GM18907 (cell line): Measurements from ENCODE around the gene COG4.
"Not testable (repeated sequence)": the region's sequence is repeated elsewhere in the genome, so short reads cannot be mapped to it uniquely, and the experiment has no call there.

ENCODE experiments used
- ATAC-seq: cut with Tn5 transposase; IDR thresholded peaks from one replicate; pipeline ENCODE4 v1.9.1; 2021; ENCODE audit warnings: mild to moderate bottlenecking, moderate library complexity; ENCODE audit not compliant: unreplicated experiment

Gene COG4

DNA sequence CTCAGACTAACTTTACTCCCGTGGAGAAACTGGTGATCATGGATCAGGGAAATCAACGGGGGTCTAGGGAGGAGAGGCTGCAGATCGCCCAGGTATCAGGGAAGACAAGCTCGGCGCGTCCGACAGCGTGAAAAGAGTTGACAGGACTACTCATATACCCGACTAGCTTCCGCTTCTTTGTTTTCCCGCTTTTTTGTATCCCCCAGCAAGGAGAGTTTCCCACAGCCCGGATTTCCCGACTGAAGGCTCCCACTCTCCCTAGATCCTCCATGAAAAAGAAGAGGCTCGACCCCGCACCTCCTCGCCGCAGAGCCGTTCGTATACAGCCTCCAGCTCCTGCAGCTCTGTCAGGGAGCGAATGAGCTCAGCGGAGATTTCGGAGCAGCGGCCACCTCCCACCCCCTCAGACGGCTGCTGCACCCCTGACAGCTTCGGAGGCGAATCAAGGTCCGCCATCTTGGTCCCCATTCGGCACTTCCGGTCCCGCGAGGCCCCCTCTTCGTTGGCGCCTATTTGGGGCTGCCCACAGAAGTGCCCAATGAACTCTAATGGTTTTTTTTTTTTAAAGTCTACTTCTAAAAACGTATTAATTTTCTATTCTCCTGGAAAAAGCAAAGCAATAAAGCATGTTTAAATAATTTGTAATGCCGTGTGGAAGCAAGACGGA is at the start of gene COG4:
Gene COG4 (minus strand): TSS at position 479 of the 667 bp plus-strand sequence. CDS start 11 bp downstream, at position 468.
- peak; percentile 64 for ATAC-seq

DNA sequence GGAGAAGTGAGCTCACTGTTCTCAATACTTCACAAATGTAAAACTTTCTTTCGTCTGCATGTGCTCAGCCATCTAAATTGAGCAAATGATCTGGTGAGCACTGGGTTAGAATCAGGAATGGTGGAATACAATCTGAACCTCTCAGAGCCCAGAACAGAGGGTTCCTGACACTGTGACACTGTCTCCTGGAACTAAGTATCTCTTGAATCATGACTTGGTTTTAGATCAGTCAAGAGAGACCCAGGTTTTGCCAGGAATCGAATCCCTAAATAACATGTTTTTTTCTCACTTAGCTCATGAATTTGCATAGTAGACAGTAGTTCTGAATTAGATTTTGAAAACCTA is 49.5 kb upstream of the COG4 start:
- ATAC-seq = no peak

DNA sequence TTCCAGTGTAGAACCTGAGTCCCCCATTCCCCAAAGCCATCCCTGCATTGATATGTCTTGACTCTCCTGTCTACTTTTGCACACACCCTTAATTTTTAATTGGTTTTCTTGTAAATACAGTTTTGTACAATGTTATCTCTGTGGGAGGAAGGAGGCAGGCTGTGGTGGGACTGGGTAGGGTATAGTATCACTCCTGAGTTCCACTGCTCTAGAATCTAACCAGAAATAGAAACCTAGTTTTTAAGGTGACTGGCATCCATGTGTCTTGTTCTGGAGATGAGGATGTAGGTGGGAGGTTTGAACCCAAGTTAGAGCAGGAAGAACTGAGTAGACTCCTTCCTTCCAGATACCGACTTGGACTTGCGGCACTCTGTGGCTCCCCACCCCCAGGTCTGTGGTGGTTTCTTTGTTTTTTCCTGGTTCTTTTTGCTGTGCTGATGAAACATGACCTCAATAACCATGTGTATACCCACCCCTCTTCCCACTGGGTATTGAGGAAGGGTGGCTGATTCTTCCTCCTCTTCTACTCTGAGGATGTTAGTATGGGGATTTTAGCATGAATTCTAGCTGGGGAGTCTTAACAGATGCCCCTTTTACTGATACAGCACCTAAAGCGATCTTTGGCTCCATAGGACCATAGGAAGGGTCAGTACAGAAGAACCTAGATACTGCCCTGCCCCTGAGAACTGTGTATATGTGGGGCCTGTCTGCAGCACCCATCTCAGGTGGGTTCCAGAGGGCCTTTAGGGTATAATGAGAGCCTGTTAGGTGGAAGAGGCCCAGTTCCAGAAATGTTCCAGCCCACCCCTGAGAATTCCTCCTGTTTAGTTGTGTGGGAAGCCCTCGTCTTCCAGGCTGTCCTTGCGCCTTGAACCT is 48.9 kb upstream of the COG4 start:
- ATAC-seq = no peak

DNA sequence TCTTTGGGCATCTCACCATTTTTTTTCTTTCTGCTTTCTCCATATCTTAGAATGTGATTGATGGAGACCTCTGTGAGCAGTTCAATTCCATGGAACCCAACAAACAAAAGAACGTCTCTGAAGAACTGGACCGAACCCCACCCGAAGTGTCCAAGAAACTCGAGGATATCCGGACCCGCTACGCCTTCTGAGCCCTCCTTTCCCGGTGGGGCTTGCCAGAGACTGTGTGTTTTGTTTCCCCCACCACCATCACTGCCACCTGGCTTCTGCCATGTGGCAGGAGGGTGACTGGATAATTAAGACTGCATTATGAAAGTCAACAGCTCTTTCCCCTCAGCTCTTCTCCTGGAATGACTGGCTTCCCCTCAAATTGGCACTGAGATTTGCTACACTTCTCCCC is 48.3 kb upstream of the COG4 start:
- no peak for ATAC-seq

DNA sequence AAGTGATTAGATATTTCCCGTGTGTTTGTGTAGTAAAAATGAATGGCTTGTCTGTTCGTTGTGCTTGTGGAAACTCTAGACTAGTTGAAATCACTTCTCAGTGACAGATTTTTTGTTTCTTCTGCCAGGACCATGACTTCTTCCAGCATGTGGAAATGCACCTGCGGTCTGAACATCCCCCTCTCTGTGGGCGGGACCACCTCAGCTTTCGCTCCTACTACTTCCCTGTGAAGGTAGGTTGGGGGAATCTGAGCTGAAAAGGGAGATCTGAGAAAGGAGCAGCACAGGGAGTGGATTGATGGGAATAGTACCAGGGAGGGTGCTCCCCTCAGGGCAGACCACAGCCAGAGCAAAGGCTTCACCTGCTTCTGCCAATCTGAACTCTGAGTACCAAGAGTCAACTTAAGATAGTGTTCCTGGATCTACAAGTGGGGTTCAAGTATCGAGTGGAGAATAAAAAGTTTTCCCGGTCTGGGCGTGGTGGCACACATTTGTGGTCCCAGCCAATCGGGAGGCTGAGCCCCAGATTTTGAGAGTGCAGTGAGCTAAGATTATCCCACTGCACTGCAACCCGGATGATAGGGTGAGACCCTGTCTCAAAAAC is 47.7 kb upstream of the COG4 start:
- no peak for ATAC-seq

DNA sequence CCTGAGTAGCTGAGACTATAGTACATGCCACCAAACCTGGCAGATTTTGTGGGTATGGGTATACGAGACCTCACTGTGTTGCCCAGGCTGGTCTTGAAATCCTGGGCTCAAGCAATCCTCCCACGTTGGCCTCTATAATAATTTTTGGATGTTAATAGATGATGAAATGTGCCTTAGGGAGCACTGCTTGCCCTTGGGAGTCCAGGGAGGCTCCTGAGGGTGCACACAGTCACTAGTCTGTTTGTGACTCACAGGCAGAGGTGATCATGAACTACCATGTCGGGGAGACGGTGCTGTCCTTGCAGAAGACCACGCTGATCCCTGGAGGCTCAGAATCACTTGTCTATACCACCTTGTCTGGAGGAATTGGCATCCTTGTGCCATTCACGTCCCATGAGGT is 46.4 kb upstream of the COG4 start:
- no peak for ATAC-seq

DNA sequence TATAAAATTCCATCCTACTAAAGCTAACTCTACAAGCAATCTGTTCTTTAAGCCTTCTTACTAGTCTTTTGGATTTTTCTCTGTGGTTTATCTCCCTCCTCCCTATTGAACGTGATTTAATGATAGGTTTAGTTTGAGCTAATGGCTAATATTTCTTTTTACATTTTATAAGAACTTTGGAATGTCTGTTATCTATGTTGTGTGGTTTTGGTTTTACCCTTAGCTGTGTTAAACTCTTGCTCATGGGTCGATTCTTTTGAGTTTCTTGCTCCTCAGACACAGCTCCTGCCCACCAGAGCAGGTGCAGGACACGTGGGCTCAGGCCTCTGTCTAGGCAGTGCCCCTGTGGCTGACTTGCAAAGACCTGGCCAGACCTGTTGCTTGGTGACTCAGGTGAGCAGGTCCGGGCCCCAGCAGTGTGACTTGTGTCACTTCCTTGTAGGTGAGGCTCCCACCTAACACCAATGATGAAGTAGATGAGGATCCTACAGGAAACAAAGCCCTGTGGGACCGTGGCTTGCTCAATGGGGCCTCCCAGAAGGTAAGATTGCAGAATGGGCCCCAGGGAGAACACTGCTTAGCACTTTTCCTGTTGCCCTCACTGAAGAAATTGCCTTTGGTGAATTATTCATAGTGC is 45.4 kb upstream of the COG4 start:
- ATAC-seq = no peak

DNA sequence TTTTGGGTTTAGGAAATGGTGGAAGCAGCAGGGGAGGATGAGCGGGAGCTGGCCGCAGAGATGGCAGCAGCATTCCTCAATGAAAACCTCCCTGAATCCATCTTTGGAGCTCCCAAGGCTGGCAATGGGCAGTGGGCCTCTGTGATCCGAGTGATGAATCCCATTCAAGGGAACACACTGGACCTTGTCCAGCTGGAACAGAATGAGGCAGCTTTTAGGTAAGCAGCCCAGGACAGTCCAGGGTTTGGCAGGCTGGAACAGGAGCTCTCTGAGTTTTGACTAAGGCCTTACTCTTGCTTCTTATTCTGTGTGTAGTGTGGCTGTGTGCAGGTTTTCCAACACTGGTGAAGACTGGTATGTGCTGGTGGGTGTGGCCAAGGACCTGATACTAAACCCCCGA is 41.7 kb upstream of the COG4 start:
- ATAC-seq = no peak

DNA sequence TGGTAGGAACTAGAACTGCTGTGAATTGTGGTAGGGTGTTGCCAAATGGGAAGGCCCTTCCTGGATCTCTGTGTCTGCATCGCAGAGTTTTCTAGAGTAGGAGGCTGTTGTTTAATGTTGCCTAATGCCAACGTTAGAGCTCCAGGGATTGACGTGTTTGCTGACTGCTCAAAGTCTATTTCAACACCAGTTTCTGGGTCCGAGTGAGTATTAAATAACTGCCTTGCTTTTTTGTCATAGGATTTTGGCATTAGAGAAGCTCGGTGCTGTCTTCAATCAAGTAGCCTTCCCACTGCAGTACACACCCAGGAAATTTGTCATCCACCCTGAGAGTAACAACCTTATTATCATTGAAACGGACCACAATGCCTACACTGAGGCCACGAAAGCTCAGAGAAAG is 40.3 kb upstream of the COG4 start:
- no peak for ATAC-seq

DNA sequence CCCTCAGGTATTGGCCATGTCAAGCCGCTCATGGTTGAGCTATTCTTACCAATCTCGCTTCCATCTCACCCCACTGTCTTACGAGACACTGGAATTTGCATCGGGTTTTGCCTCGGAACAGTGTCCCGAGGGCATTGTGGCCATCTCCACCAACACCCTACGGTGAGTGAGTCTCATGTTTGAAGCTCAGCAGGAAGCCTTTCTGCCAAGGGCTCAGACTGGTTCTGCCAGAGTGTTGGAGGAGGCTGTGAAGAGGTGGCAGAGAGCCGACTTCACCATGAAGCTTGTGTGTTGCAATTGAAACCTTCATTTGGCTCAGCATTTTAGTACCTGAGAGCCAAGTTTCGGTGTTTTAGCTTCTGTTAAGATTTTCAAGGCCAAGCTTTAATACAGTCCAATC is 38.3 kb upstream of the COG4 start:
- no peak for ATAC-seq

DNA sequence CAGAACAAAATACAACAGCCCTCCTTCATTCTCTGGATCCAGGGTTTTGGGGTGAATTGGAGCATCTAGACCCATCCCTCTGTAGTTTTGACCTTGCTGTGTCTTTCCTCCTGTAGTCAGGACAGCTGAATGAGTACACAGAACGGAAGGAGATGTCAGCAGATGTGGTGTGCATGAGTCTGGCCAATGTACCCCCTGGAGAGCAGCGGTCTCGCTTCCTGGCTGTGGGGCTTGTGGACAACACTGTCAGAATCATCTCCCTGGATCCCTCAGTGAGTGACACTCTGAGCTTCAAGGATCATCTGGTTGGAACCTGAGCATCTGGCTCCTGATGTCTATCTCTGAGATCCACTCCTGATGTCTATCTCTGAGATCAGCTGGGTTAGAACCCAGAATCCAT is 32.7 kb upstream of the COG4 start:
- no peak for ATAC-seq

DNA sequence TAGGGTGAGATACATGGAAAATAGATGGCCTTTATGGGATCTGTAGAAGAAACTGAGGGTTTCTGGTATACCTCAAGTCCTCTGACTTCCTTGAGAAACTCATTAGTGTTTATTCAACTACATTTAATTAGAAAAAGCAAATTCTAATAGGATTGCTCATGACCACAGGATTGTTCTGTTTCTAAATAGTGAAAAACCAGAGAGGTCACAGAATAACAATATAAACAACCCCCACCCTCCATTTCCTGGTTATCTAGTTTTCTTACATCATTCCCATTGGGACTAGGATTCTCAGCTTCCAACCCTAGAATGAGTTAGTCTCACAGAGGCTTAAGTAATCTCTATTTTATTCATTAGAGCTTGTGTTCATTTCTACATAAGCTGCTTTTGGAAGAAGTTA is 30.3 kb upstream of the COG4 start:
- no peak for ATAC-seq

DNA sequence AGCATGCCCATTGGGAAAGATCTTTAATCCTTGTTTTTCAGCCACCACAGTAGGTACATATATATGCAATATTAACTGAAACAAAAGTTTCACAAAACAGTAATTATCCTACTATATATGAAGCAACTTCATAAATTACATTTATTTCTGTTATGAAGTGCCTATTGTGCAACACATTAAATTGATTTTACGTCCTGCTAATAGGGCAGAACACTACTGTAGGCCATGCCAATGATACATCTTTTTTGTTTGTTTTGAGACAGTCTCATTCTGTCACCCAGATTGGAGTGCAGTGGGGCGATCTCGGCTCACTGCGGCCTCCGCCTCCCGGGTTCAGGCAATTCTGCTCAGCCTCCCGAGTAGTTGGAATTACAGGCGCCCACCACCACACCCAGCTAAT is 29.3 kb upstream of the COG4 start:
- no peak for ATAC-seq

DNA sequence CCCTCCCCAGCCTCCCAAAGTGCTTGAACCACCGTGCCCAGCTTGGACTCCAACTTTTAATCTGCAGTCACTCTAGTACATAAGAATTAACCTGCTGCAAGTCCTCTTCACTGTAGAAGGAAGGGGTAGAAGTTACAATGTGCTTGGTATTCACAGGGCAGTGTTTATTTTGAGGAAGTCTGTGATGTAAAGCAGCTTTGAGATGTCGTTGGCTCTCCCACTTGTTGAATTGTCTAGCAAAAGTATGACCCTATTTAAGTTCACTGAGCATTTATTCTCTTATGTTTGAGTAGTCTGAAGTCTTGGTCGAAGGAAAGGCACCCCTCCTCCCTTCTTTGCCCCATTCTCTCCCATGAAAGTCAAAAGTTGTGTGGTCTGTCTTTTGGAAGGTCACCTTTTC is 28.4 kb upstream of the COG4 start:
- ATAC-seq = no peak

DNA sequence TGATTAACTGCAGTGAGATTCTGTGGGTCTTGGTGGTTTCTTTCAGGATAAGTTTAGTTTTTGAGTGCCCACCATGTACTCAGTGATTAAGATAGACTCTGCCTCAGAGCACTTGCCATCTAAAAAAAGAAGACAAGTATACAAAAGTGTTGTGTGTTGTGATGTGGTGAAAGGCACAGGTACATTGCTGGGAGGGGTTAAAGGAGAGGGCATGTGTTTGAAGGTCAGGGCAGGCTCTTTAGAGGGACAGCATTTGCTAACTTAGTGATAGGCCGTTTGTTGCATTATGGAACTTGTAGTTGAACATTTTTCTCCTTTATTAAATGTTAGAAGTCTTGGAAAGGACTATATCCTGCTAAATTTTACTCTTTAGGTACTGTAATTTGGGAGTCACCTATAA is 26.7 kb upstream of the COG4 start:
- no peak for ATAC-seq

DNA sequence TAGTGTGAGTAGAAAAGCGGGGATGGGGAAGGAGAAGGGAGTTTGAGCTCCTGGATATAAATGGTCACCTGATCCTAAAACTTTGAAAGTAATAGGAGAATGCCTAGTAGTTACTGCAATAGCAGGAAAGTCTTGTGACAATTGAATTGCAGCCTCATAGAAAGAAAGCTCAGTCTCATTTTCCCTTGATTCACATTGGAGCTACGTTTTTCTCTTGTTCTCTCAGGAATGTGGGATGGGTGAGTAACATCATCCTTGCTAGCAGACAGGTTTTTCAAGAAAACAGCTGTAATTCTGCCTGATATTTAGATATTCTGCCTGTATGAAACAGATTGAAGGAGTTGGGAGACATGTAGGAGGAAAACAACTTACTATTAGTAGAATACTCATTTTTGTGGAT is 25.6 kb upstream of the COG4 start:
- no peak for ATAC-seq

DNA sequence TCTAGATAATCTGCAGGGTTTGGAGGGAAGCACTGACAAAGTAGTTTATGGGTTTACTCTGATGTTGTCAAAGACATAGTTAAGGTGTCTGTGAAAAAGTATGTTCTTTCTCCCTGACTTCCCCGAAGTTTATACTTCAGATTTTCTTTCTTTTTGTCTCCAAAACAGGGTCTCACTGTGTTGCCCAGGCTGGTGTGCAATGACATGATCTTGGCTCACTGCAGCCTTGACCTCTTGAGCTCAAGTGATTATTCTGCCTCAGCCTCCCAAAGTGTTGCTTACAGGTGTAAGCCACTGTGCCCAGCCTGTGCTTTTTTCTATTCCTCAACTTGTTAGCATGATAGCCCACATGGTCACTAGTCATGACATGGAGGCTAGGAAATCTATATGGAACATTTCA is 21.2 kb upstream of the COG4 start:
- no peak for ATAC-seq

DNA sequence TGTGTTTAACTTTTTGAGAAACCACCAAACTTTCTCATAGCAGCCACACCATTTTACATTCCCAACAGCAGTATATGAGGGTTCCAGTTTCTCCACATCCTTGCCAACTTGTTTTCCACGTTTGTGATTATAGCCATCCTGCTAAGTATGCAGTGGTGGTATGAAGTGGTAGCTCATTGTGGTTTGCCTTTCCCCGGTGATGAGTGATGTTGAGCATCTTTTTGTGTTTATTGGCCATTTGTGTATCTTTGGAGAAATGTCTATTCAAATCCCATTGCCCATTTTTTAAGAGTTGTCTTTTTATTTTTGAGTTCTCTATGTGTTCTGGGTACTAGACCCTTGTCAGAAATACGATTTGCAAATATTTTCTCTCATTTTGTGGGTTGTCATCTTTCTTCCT is 17.6 kb upstream of the COG4 start:
- ATAC-seq = no peak

DNA sequence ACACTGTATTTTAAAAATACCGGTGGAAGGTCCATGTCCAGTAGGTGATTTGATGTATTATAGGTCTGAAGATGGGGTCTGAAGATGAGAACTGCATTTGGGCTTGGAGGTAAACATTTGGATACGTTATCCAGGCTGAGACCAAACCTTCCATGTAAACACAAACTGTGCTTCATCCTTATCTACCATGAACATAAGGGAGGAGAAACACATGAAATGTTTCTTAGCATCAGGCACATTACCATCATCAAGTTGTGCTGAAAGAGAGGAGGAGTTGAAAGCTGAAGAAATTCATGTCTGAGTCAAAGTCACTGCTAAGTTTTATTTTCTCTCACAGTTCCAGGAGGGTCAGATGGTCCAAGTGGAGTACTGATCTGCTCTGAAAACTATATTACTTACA is 11.6 kb upstream of the COG4 start:
- ATAC-seq = no peak

DNA sequence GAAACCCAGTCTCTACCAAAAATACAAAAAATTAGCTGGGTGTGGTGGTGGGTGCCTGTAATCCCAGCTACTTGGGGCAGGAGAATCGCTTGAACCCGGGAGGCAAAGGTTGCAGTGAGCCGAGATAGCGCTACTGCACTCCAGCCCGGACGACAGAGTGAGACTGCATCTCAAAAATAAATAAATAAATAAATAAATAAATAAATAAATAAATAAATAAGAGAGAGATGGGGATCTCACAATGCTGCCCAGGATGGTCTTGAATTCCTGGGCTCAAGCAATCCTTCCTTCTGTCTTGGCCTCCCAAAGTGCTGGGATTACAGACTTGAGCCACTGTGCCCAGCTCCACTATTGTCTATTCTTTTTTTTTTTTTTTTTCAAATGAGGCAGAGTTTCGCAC is 6.6 kb upstream of the COG4 start:
- ATAC-seq = not testable (repeated sequence)

DNA sequence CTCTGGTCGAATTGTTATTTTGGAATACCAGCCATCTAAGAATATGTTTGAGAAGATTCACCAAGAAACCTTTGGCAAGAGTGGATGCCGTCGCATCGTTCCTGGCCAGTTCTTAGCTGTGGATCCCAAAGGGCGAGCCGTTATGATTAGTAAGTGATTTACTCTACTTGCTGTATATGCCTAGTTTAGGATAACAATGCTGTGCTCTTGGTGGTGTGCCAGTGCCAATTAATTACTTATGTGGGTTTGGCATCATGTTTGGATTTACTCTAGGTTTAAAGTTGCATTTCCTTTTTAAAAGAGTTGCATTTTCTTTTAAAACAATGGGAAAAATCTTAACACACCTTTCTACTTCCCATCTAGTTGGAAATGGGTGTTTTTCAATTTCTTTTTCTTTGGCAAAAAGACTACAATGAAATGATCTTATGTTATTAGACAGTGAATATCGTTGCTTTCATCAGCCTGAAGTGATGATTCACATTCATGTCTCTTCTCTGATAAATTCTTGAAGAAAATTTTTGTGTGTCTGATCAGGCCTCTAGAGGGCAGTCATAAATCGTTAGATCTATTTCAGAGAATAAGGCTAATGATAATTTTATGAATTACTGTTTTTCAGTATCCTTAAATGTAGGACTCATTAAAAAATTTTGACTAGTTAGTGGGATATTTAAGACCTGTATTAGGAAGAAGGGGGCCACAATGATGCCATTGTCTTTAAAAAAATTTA is 5.9 kb upstream of the COG4 start:
- no peak for ATAC-seq
